HL-60/S4 treated with phorbol 12-myristate 13-acetate at 8.2 ng/mL for 4 days and 3 days (cell line): ENCODE data around the gene TBC1D22A.

ENCODE experiments used
- in situ Hi-C: fragments of 300-500 bp; cut with MboI; formaldehyde crosslinking; loops from 2 replicates; pipeline ENCODE4 v1.15.0; 2022; ENCODE audit warnings: low sequenced_read_pairs

The TBC1D22A gene

DNA sequence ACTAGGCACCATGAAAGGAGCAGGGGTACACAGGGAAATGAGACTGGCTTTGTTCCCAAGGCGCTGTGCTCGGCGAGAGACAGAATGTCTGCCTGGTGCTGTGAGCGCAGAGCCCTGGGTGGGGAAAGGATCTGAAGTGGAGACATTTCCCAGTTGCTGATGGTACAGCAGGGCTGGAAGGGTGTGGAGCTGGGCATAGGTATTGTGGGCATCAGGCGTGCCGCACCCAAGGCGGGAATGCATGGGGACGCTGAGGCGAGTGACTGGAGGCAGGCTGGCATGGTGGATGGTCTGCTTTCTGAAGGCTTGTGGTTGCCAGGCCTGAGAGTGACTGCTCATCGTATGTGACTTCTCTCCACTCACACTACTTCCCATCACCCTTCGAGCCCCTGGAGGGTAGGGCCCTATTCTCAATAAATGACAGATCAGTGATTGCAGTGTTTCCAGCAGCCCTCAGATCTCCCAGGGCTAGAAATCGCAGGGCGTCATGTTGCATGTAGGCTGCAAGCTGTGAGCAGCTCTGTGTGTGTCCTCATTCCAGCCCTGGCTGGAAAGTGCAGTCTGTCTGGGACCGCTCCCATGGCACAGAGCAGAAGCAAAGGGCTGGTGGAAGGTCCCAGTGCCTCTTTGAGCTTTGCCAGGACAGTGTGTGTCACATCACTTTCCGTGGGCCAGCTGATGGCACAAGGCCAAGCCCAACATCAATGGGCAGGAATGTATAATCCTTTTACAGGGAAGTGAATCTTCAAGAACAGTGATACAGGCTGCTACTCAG lies 67.7 kb downstream of the TBC1D22A start:
- in situ Hi-C loops = no loop called here

DNA sequence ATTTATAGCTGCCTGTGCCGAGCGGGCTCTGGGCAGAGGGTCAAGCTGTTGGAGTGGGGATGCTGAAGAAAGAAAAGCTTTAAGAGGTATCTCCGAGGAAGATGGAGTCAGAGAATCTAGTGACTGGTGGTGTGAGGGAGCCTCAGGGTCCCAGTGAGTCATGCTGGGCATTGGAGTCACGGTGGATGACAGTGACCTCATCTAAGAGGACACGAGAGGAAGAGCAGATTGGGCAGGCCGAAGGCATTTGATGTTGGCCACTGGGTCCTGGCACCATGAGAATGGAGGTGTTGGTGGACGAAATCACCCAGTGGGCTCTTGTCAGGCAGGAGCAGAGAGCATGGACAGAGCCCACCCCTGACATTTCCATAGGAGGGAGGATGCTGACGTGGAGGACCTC lies 68.4 kb downstream of the TBC1D22A start:
- in situ Hi-C loops = no loop called here

DNA sequence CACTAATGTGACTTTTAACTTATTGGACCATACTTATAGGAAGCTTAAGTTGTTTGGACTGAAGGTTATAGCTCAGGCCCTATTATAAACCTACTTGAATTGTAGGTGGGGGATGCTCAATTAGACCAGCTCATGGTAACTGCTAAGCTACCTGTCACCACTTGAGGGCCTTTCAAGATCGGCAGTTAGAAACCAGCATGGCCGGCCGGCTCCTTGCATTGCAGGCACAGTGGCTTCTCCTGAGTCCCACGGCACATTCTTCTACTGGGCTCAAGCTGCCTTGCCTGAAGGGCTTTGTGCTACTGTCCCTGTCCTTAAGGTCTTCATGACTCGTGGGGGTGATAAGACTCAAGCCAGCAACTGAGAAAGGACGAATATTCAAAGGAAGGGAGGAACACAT lies 70.8 kb downstream of the TBC1D22A start:
- in situ Hi-C loops = no loop called here

DNA sequence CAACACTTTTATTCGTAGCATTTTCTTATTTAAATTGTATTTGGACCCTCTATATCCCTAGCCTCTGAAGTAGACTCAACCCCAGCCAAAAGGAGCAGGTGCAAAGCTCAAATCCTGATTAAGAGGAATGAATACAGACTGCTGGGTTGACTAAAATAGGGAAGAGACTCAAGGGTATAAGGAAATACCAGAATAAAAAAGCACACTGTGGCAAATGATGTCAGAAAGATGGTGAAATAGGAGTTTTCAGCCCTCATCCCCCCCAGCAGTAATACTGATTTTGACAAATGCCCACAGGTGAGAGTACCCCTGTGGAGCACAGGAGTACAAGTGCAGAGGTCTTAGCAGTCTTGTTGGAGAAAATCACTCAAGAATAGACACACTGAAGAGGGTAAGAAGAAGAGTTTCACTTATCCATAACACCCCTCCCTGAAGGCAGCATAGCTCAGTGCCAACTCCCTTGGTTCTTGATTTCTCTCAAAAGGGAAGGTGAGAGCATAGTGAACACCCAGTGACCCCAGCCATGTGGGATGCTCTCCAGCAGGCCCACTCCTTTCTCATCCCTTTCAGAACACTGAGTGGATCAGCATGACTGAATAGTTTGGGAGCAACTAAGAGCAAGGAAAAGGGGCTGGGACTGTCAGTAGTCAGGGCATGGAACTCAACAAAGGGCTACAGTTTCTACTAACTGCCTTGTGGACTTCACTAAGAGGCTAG lies 71.7 kb downstream of the TBC1D22A start:
- in situ Hi-C loops = no loop called here

DNA sequence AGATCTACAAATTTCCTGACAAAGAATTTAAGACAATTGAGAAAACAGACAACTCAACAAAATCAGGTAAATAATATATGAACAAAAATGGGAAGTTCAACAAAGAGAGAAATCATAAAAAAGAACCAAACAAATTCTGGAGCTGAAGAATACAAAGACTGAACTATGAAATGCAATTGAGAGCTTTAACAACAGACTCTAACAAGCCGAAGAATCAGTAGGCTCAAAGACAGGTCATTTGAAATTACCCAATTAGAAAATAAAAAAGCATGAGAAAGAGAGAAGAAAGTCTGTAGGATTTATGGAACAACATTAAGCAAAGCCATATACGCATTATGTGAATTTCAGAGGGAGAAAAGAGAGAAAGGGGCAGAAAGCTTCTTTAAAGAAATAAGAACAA lies 72.8 kb downstream of the TBC1D22A start:
- in situ Hi-C loops = no loop called here

DNA sequence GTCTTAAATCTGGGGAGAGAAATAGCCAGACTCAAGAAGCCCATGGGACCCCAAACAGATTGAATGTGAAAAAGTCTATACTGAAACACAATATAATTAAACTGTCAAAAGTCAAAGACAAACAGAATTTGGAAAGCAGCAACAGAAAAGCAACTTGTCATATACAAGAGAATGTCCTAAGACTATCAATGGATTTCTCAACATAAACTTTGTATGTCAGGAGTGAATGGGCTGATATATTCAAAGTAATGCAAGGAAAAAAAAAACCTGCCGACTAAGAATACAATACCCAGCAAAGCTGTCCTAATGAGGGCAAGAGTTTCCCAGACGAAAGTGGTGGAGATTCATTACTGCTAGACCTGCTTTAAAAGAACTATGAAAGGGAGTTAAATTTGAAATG lies 73.2 kb downstream of the TBC1D22A start:
- in situ Hi-C loops = no loop called here

DNA sequence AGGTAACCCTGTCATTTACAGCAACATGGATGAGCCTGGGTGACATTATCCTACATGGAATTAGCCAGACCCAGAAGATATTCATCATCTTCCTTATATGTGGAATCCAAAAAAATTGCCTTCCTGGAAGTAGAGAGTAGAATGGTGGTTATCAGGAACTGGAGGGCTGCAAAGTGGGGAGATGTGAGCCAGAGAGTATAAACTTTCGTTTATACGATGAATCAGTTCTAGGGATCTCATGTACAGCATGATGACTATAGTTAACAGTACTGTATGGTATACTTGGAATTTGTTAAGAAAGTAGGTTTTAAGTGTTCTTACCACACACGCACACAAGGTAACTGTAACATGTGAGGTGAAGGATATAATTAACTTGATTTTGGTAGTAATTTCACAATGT lies 79.1 kb downstream of the TBC1D22A start:
- in situ Hi-C loops = no loop called here

DNA sequence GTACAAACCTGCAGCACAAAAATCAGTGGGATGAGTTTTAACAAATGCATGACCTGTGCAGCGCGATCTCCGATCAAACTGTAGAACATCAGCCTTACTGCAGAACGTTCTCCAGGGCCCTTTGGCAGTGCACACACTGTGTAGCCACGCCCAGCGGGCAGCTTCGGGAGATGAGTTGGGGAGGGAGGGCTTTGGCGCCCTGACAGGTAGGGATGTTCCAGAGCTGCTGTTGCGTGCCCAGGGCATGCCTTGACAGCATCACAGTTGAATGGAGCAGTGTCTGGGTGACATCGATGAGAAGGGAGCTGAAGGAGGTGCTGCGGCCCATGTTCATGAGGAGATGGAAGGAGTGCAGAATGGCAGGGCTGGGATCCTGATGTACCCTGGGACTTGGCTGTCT lies 80.2 kb downstream of the TBC1D22A start:
- in situ Hi-C loops = no loop called here

DNA sequence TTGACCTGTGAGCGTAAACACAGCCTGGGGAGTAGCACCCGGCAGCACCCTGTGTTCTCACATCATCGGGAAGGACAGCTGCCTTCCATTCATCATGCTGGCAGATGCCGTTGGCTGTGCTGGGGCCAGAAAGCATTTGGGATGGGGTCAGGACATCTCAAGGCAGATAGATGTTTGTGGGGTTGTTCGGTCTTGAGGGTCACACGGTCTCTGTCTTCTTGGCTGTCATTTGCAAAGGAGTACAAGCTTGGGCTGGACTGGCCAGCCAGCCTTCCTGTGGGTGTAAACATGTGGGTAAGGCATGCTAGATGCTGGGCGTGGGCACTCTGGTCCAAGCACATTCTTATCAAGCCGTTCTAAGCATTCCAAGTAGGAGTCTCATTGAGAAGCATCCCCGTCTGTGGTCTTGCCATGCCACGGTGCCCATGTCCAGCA lies 81.4 kb downstream of the TBC1D22A start:
- in situ Hi-C loops = no loop called here

DNA sequence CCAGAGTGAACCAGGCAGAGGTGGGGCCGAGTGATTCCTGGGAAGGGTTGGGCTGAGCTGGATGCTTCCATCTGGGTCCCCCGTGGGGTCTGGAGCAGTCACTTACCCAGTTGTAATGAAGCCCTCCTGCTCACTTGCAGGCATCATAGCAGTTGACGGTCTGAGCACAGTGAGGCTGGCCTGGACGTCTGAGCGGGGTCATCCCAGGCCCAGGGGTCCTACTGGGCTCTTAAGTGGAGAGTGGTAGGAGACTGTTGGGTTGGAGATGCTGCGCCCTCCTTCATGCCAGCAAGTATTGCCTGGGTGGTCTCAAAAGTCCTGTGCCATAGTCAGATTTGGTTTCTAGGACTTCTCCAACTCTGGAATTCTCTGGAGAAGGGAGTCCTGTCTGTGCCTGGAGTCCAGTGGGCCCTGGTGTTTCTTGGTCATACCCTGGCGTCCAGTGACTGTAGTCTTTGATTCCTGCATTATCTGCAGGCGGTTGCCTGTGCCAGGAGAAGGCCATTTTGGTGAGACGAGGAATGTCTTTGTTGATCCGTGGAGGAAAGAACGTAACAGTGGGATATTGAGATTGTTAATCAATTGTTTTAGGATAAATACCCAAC lies 82.3 kb downstream of the TBC1D22A start:
- in situ Hi-C loops = no loop called here

DNA sequence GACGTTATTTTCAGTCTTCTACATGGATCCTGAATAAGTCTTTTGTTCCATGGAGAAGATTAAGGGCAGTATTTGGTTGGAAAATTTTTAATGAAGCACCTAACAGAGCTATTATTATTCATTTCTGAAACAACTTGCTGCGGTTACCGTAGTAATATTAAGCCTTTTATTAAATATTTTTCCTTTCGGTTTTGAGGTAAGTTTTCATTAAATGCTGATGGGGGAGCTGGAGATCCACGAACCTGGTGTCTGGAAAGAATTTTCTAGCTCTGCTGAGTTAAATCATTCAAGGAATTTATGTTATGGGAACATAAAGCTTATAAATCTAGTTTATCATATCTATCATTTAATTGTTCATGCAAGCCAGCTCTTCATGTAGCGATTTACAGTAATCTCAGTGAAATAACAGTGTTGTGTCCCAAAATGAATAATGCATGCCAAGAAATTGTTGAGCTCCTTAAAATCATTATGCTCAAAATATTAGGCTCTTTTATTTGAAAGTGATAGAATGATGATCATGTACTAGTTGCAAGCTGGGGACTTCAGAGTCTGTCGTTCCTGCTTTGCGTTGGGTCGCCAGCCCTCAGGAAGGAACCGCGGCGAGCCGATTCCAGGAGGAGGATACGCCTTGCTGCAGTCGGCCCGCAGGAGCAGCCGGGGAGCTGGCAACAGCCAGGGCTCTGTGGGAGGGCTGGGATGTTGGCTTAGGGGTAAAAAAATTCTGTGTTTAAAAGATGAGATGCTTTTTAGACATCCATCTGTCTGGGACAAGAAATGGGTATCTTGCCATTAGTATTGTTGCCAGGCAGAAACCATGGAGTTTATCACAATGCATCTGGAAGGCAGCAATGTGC lies 83.1 kb downstream of the TBC1D22A start:
- in situ Hi-C loops = no loop called here

DNA sequence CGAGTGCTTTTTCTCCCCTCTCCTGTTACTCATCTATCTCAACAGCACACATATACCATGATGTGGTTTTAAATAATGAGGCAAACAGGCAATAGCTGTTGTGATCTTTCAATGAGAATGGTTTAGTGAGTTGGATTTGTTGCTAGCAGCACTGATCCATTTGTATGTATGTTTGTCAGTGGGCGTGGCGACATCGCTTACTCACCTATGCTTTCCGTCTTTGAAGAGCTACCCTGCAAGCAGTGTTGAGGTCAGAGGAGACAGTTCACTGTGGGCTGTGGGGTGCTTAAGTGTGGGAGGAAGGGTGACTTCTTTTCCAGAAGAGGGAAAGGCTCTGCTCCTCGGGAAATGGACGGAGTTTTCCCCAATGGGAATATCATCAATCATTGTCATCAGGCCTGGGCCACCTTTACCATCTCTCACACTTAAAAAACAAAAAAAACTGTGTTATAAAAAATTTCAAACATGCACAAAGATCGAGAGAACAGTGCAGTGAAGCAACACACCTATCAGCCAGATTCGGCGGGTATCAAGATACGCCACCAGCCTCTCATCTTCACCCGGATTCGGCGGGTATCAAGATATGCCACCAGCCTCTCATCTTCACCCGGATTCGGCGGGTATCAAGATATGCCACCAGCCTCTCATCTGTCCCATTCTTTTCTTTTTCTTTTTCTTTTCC lies 83.8 kb downstream of the TBC1D22A start:
- in situ Hi-C loops = no loop called here

DNA sequence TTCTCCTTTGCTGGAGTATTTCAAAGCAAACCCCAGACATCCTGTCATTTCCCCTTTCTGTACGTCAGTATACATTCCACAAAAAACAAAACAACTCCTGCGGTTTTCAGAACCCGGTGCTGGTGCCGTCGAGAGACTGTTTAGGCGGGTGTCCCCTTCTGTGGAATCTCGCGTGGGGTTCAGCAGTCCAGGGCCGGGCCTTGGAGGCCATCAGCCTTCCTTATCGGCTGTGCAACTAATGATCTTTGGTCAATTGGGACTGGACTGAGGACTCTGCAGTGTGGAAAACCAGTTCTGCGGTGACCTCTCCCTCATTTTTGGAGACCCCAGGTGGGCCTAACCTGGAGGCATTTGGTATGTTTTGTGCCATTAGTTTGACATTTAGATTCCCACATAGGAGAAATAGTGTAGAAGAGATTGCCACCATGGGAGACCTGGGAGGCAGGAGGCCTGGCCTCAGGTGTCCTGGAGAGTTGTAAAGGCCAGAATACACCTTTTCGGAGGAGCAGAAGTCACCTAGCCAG lies 84.4 kb downstream of the TBC1D22A start:
- in situ Hi-C loops = no loop called here

DNA sequence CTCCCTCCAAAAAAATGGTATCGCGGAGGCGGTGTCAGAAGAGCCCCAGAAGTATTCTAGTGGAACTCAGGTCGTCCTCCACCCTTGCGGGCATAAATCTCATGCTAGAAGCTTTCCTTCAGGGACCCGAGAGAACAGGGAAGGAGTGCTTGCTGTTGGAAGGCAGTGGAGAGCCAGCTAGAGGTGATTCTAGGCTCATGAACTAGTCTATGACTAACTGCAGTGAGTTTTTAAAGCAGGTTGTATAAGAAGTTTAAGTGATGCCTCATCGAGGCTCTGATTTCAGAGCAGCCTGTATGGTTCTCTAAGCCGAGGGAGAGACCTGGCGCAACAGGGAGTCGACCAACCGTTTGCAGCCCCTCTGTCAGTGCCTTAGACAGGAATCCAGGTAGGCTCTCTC lies 85.7 kb downstream of the TBC1D22A start:
- in situ Hi-C loops = no loop called here

DNA sequence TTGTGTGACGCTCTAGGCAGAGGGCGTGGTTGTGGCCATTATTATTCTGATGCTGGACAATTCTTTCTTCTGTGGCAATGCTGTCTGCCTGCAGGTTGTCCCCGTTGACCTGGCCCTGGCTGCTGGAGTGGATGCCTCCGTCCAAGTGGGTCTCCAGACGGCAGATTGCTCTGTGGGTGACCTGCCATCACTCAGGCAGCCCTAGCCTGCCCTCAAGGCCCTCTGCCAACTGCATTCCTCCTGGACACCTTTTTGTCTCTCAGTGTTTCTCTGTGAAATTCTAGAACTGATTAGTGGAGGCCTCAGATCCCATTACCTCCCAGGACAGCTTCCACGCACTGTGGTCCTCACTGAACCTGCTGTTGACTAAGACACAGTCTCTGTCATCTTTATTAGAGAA lies 86.7 kb downstream of the TBC1D22A start:
- in situ Hi-C loops = no loop called here

DNA sequence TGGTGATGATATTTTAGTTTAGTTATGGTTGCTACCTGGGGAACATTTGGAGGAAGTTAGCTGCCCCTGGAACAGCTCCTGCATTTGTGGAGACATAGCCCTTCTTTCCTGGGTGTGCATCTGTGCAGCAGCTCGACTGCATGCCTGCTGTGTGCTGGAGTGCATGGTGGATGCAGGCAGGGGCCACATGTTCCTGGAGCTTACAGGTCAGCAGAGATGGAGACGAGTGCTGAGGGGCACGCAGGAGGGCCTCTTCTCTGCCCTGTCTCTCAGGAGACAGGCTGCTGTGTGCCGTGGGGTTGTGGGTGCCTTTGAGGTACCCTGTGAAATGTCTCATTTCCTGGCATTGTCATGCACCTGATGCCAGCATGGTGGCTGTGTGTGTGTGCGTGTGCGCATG lies 87.5 kb downstream of the TBC1D22A start:
- in situ Hi-C loops = no loop called here

DNA sequence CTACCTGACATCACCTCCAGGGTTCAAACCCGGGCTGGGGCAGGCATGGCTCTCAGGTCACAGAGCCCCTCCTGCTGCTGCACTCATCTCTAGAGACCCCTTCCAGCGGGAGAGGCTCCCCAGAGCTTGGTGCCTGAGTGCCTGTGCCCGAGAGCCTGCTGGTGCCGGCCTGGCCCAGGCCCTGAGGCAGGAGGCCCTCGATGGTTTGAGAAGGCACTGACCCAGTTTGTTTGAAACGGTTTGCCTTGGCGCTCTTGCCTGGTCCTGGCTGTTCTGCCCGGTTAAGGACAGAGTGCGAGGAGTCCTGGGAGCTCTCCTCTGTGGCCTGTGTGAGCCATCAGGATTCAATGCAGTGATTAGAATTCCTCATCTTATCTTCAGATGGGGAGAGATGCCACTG lies 88.9 kb downstream of the TBC1D22A start:
- in situ Hi-C loops = no loop called here

DNA sequence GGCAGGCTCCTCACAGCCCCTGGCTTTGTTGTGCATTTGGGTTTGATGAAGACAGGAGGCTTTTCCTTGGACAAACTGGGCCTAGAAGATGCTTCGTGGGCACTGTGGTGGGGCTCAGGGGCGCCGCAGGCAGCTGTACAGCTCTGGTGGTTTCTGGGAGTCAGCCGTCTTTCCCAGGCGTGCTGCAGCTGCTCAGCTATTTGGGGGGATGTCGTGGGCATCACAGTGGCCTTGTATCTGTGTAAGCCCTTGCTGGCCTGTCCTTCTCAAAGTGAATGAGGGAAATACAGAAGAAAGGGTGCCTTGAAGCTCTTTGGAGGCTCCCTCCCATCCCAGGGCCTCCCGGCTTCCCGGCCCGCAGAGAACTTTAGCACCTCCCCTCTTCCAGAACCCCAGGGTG lies 89.5 kb downstream of the TBC1D22A start:
- in situ Hi-C loops = no loop called here

DNA sequence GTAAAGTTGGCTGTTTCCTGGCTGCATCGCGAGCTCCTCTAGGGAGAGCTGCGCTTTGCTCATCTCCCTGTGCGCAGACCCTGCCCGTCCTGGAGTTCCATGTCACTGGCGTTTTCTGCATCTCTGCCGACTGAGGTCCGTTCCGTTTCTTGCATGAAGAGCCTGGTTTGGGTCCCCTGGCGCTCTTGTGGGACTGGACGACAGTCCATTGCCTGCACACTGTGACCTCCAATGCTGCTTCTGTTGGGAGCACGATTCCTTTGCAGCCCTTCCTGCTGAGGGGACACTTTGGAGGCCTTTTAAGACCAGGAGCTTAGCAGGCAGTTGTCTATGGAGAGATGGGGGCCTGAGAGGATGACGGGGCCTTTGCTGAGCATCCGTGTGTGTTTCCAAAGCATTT lies 90.3 kb downstream of the TBC1D22A start:
- in situ Hi-C loops = no loop called here

DNA sequence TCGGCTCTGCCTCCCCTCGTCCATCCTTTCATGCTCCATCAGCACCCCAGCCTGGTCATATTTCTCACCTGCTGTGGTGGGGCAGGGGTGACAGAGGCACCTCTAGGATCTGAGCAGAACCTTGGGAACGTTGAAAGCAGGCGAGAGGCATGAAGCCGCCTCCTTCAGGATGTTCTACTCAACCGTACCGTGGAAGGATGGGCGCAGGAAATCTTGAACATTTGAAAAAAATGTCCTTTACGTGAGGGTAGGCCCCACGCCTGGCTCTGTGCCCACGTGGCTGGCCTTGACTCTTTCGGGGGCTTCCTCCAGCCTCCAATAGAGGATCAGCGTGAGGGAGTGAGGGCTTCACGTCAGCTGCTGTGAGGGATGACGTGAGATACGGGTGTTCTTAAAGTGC lies 90.7 kb downstream of the TBC1D22A start:
- in situ Hi-C loops = no loop called here
